ENCODE measurements around the gene BGN.
A peak's percentile ranks its signal among the peaks of the same experiment; 100 is the strongest.

BGN gene

GRCh38 chrX:153526801-153527200, 32.0 kb downstream of the BGN start:
- no peak for FAIRE-seq
- no peak for DNase-seq (ENCODE audit: low spot score)

- no peak for FAIRE-seq
Measured at GRCh38 chrX:153527208-153527607, 32.4 kb downstream of the BGN start.

GRCh38 chrX:153530411-153531129, 35.8 kb downstream of the BGN start:
- DNase-seq (ENCODE audit: low spot score): no peak

More at GRCh38 chrX:153527208-153527607, 32.4 kb downstream of the BGN start:
- no peak for DNase-seq (ENCODE audit: low spot score)

GRCh38 chrX:153533091-153533490, 38.3 kb downstream of the BGN start:
- FAIRE-seq: no peak
- no peak for DNase-seq (ENCODE audit: low spot score)

More at GRCh38 chrX:153530411-153531129, 35.8 kb downstream of the BGN start:
- no peak for FAIRE-seq

DNA sequence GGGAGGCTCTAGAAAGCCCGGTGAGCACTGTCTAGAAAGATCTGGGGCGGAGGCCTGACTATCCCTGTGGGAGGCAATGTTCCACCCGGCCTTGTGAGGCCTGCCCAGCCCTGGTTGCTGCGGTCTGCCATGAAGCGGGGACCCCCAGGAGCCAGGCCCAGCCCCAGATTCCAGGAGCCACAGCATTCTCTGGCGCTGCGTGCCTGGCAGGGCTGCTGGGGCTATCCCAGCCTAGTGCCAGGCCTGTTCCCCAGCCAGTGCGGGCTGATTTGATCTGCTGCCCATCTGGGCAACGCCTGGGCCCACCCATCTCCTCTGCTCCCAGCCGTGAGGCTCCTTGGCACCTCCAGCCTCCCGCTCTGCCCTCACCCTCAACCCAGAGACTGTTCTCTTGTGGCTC, 42.3 kb downstream of the BGN start:
- no peak for FAIRE-seq

DNA sequence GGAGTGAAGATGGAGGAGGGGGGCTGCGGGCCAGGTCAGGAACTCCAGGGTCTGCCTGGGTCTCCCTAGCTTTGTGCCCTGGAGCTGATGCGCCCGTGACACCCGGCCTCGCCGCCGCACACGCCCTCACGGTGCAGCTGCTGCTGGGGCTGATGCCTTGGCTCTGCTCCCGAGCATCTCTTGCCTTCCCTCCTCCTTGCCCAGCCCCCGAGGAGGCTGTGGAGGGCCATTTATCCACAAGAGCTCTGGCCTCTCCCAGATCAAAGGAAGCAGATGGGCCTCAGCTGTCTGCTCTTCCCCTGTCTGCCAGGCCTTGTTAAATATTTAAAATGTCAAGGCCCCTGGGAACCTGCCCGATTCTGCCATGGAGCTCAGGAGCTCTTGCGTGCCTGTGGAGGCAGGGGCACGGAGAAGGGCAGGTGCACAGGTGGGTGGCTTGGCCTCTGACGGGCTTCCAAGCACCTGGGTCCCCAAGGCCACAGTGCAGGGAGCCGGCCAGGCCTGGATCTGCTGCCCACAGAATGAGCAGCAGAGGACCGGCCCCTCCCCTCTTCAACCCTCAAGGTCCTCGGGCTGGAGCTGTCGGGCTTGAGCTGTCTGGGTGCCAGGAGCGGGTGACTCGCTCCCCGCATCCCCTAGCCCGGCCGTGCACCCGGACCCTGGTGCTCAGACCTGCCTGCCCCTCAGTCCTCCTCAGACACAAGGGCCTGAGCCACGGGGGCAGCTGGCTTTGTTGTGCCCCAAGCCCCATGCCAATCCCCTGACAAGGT, 42.9 kb downstream of the BGN start:
- FAIRE-seq (no peak), DNase-seq (ENCODE audit: low spot score) (no peak)

More for the DNA sequence above, 42.3 kb downstream of the BGN start:
- no peak for DNase-seq (ENCODE audit: low spot score)

GRCh38 chrX:153538424-153538823, 43.6 kb downstream of the BGN start:
- FAIRE-seq: no peak
- no peak for DNase-seq (ENCODE audit: low spot score)

DNA sequence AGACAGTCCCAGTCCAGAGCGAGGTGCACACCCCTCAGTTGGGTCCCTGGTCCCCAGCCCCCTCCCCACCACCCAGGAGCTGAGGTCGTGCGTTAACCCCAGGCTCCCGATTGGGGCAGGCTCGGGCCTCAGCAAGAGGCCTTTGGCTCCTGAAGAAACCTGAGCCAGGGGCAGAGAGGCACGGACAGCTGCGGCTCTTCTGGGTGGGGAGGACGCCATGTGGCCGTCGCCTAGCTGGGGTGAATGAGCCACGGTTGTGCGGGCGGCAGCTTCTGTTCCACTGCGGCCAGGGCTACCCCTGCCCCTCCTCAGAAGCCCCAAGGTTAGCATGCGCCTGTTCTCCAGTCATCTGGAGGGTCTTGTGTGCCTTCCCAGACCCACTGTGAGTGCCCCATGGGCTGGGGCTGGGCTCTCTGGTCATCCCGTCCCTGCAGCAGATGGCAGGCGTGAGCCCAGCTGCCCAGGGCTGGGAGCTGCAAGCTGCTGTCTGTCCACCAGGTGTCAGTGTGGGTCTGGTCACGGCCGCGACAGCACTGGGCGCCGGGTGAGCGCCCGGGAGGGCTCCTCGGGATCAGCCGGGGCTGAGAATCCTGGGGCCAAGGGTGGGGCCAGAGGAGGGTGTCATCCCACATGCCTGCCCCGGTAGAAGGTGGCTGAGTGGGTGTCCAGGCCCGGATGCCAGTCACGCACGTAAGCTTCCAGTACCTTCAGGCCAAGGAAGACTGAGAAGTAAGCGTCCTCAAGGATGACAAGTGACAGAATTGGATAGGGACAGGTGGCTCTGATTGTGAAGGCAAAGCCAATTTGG, 44.6 kb downstream of the BGN start:
- no peak for FAIRE-seq
- peak; percentile 30 for DNase-seq (ENCODE audit: low spot score)

DNA sequence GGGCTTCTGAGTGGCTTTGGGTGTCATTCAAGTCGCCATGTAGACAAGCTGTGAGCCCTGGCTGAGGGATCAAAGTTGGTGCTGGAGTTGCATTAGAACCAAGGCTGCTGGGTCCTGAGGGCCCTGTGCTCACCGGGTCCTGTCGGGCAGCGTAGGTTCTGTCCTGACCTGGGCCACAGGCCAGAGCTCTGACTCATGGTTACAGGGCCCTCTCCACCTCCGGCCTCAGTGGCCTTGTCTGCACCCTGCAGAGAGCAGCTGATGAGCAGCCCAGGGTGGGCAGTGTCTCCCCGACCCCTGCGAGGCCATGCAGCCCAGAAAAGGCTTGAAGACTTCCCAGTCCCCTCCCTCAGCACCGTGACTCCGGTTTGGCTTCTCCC, 45.2 kb downstream of the BGN start:
- DNase-seq (ENCODE audit: low spot score) (no peak), FAIRE-seq (no peak)

DNA sequence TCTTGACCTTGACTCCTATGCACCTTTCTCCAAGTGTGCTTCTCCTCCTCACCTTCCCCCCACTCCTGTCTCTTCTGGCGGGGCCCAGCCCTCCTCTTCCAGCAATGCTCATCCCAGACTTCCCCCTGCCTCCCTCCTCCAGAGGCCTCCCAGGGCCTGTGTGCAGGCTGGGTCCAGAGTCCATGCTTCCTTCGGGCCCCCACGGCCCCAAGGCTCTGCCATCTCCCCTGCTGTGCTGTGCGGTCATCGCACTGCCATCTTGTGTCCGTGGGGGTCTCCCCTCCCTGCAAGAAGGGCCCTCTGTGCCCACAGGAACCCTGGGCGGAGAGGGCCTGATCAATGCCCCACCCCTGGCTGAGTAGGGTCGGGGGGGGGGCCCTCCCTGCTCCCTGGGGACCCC, 49.9 kb downstream of the BGN start:
- no peak for DNase-seq (ENCODE audit: low spot score)
- no peak for FAIRE-seq

GRCh38 chrX:153546386-153546785, 51.6 kb downstream of the BGN start:
- FAIRE-seq: no peak
- no peak for DNase-seq (ENCODE audit: low spot score)

GRCh38 chrX:153547195-153547594, 52.4 kb downstream of the BGN start:
- DNase-seq (ENCODE audit: low spot score) (no peak), FAIRE-seq (no peak)

DNA sequence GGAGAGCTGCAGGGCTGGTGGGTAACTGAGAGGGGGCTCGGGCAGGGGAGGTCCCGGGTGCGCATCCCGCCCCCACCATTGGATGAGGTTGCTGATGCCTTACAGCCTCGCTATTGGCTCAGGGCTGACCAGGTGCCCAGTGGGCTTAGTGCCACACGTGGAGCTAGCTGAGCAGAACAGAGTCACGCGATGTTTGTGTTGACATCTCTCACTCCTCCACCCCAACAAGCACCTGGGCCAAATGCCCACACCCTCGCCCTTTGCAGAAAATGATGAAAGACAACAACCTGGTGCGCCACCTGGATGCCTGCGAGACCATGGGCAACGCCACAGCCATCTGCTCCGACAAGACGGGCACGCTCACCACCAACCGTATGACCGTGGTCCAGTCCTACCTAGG, 54.5 kb downstream of the BGN start:
- FAIRE-seq (no peak), DNase-seq (ENCODE audit: low spot score) (no peak)

- DNase-seq (ENCODE audit: low spot score): no peak
- no peak for FAIRE-seq
Measured at GRCh38 chrX:153549807-153550206, 55.0 kb downstream of the BGN start.

GRCh38 chrX:153551135-153551534, 56.4 kb downstream of the BGN start:
- no peak for FAIRE-seq
- DNase-seq (ENCODE audit: low spot score): no peak

- DNase-seq (ENCODE audit: low spot score) (no peak), FAIRE-seq (no peak)
Measured at GRCh38 chrX:153554519-153555167, 59.9 kb downstream of the BGN start.

GRCh38 chrX:153556767-153557166, 62.0 kb downstream of the BGN start:
- DNase-seq (ENCODE audit: low spot score) (no peak), FAIRE-seq (no peak)

GRCh38 chrX:153557618-153558355, 63.0 kb downstream of the BGN start:
- FAIRE-seq (no peak), DNase-seq (ENCODE audit: low spot score) (no peak)
